ENCODE measurements around the gene PAGE4.
A peak's percentile ranks its signal among the peaks of the same experiment; 100 is the strongest.

Gene PAGE4, protein sequence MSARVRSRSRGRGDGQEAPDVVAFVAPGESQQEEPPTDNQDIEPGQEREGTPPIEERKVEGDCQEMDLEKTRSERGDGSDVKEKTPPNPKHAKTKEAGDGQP

DNA sequence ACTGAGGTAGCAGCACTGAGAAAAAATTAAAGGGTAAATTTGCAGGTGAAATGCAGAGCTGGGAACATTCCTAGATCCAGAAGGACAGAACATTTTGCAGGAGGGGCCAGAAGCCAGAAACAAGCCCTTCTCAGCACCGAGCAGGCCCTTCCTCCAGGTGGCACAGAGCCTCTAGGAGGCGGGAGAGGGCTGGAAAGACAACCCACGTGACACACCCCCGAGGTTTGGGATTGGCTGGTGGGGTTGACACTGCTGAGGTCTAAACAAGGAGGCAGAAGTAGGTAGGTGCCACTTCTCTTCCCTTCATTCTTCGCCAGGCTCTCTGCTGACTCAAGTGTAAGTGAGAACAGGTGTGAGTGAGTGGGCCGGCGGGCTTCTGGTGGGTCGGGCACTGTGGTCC lies at the start of gene PAGE4:
TSS of gene PAGE4 (plus strand) at position 288 of the 400 bp plus-strand sequence. CDS start 1,126 bp downstream, outside the sequence.
- no peak for DNase-seq

DNA sequence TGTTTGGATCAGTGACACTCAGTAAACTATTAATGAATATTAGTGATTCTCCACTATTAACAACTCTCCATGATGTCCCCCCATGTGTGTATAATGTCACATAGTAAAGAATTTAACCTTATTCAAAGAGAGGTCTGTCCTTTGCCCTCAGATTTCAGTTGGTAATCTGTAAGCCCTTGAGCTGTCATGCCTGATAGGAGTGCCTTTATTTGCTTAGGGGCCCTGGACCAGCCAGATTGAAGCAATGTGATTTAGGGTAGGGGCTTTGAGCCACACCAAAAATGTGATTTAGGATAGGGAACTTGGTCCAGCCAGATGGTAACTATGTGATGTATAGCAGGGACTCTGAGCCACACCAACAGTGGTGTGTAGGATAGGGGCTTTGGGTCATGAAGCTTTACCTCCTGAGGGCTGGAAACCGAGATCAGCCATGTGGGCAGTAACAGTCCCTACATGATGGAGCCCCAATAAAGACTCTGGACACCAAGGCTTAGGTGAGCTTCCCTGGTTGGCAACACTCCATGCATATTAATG lies 44.3 kb upstream of the PAGE4 start:
- DNase-seq: no peak

DNA sequence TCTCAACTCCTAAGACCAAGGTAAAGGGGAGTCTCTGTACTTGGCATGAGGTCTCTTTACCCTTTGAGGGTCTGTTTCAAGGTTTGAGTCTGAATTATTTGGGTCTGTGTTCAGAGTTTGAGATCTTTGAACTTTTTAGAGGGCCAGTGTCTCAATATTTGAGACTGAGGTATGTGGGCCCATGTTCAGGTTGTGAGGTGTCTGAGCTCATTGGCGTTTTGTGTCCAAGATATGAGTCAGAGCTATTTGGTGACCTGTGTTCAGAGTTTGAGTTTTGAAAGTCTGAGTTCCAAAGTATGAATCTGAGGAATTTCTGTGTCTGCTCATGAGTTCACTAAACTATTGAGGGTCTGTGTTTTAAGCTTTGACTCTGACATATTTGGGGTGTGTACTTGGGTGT lies 36.7 kb upstream of the PAGE4 start:
- no peak for DNase-seq

DNA sequence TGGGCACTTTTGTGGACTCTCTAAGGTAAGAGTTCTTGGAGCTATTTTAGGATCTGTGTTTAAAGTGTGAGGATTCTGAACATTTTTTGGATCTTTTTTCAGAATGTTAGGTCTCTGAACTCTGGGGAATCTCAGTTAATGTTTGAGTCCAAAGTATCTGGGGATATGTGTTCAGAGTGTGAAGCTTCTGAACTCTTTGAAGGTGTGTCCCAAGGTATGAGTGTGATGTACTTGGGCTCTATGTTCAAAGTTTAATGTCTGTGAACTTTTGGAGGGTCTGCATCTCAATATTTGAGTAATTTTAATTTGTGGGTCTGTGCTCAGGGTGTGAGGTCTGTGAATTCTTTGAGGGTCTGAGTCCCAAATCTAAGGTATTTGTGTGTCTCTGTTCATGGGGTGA lies 35.4 kb upstream of the PAGE4 start:
- DNase-seq: no peak

DNA sequence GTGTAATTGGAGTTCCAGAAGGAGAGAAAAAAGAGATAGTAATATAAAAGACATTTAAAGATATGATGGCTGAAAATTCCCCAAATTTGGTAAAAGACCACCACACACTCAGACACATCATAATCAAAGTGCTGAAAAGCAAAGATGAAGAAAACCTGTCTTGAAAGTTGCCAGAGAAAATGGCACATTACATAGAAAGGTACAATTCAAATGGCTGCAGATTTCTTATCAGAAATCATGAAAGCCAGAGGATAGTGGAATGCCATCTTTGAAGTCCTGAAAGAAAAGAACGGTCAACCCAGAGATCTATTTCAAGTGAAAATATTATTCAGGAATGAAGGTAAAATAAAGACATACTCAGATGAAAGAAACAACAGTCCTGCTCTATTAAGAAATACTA lies 29.3 kb upstream of the PAGE4 start:
- no peak for DNase-seq

DNA sequence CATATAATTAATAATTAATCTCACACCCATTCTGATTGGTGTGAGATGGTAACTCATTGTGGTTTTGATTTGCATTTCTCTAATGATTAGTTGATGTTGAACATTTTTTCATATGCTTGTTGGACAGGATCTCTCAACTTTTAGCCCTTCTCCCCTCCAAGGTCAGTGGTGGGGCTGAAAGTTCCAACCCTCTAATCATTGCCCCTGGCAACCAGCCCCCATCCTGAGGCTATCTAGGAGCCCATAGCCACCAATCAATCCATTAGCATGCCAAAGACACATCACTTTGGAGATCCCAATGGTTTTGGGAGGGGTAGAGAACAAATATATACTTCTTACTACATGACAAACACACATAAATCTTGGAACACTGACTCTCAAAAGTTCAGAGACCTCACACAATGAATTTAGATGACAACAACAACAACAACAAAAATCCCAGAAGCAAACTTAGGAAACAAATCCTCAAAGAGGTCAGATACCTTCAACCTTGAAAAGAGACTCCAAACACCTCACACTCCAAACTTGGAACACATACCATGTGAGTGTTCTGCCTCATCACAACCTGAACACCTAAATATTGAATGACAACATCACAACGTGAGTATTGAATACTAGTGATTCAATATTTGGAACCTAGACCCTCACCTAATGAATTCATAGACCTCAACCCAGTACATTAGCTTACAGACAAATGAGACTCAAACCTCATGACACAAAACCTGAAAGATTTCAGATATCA lies 19.0 kb upstream of the PAGE4 start:
- no peak for DNase-seq

DNA sequence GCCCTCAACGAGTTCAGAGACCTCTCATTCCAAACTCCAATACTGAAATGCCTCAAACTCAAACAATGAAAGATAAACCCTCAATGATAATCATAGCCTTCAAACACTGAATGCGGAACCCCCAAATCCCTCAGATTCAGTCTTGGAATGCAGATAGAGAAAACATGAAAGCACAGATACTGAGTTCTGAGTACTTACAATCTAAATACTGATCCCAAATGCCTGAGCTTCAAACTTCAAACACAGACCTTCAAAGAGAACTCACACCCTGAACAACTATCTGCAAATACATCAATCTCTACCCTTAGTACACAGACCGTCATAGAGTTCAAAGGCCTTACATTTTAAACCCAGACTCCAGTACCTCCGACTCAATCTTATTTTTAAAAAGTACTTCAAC lies 16.9 kb upstream of the PAGE4 start:
- no peak for DNase-seq

DNA sequence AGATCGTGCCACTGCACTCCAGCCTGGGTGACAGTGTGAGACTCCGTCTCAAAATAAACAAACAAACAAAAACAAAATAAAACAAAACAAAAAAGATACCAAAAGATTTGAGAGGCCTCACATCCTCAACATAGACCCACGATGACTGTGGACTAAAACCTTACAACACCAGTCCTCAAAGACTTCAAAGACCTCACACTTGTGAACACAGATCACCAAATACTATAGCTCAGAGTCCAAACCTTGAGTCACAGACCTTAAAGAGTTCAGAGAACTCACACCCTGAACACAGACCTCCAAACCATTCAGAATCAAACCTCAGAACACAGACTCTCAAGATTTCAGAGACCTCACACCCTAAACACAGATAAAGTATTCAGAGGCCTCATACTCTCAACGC lies 12.7 kb upstream of the PAGE4 start:
- DNase-seq: no peak

DNA sequence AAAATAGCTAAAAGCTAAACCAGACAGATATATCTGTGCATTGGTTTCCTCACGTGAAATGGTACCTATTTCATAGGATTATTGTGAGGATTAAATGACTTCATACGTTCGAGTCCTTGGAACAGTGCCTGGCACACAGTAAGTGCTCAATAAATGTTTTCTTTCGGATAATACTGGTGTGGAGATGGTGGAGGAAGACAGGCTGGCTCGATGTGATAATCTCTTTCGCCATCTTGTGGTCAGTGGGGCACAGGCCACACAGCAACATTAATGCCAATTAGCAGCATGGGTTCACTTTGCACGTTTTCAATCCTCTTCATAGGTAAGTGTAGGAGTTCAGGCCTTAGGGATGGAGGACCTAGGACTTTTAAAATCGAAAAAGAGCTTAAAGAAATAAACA lies 9.3 kb downstream of the PAGE4 start:
- no peak for DNase-seq

DNA sequence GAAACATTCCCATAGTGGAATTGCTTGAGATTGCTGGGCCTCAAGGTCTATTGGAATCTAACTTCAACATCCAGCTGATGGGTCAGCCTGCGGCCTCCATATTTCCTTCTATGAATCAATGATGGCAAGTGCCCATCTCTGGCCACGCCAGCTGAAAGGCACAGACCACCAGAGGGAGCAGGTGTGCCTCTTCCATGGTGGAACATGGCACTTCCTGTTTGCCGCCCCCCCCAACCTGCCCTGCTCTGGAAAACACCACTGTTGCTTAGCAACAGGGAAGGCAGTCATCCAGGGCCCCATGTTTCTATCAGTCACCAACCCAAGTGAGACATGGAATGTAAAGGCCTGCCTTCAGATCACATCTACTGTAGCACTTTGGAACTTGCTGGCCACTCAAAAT lies 11.6 kb downstream of the PAGE4 start:
- peak; percentile 44 for DNase-seq

DNA sequence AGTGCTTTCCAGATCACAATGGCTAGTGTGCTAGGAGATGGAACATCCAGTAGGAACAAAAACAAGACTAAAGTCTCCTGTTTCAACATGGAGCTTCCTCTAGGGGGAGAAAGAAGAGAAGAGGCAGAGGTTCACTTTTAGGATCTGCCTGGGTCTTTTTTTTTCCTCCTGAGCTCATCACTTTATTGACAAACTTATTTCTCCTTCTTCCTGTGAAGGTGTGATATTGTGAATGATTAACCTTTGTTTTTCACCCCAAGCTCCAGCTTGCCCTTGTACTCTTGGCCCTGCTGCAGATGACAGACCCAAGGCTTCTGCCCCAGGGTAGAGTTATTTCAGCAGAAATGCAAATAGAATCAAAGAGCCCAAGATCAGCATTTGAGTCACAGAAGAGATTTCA lies 13.5 kb downstream of the PAGE4 start:
- no peak for DNase-seq

DNA sequence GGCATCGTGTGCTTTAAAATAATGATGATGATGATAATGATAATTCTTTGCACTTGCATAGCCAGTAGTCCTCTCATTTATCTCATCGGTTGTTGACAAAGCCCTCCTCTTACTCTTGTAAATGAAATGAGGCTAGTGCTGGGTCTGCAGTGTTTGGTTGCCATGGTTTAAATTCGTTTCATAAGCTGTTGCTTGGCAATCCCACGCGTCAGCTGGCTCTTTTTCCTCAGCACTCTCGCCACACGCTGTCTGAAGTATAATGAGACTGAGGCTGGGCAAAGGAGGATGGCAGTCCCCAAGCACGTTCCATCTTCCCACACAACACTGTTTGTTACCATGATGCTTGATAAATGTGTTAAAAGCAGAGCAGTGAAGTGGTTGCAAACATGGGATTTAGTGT lies 15.5 kb downstream of the PAGE4 start:
- no peak for DNase-seq

DNA sequence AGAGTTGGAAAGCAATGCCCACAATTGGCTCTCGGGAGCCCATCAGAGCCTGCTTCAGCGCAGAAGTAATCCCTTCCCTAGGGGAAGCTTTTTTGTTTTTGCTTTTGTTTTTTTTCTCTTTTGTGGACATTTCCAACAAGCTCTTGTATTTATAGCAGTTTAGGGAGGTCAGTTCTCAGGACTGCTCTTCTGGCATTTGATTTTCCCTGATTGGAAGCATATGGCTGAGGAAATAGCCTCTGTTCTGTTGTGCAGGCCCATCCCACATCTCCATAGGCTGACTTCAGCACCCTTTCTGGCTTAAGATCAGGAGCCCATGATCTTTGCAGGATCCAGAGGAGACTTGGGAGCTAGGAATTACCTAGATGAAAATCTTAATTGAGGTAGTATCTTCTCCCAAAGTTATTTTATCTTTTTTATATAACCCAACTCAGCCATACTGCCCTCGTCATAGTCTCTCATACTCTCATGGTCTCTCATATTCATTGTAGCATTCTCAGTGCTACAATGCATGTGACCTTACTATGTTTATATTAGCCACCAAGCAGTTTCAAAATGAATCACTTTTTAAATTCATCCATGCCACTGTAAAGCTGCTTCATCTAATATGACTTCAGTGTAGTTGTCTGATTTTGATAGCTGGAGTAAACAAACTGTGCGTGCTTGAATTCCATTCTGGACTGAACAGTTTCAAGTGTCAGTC lies 16.7 kb downstream of the PAGE4 start:
- DNase-seq: no peak

DNA sequence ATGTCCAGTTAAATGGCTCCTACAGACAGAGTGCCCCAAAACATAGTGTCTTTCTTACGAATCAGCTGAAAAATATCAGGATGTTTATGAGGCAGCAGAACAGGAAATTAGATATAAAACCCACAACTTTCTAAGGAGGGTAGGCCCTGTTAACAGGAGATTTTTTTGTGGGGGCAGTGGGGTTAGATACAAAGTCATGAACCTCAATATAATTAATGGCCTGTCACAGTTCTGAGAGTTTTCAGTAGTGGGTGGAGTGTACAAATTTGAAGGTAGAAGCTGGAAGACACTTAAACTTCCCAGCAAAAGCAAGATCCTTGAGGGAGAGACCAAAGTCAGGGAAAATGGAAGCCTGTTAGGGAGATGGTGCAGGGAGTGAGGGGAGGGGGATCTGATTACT lies 17.4 kb downstream of the PAGE4 start:
- DNase-seq: no peak

DNA sequence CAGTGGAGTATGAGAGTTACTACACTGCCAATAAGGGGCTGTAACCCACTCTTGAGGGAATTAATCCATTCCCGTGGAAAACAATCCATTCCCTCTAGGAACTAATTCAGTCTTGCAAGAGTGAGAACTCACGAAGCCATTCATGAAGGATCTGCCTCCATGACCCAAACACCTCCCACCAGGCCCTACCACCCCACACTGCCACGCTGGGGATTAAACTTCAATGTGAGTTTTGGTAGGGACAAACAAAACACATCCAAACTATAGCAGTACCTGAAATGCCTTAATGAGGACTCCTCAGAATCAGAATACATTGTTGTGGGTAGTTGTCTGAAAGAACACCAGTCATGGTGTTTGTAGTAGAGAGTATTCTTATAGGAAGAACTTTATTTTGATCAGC lies 19.2 kb downstream of the PAGE4 start:
- DNase-seq: no peak

DNA sequence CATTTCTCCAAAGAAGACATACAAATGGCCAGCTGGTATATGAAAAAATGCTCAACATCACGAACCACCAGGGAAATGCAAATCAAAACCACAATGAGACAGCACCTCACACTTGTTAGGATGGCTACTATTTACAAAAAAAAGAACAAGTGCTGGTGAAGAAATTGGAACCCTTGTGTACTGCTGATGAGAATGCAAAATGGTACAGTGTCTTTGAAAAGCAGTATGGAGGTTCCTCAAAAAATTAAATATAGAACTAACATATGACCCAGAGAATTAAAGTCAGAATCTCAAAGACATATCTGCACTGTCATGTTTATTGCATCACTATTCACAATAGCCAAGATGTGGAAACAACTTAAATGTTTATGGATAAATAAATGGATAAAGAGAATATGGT lies 20.9 kb downstream of the PAGE4 start:
- DNase-seq: no peak

DNA sequence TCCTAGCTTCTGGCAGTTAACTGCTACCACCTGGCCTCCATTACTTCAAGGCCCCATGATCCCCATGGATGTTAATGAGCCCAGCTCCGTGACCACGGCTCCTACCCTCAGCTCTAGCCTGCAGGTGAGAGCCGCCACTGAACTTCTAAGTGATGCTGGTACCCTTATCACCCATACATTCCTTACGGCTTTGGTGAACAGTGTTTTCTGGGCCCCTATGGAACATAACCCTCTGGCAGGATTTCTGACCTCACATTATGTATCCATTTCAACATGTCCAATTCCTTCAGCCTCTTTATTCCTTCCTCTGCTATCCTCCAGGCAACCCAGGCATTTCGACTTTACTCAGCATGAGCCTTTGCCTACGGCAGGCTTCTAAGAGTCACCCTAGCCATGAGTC lies 24.6 kb downstream of the PAGE4 start:
- DNase-seq: no peak

DNA sequence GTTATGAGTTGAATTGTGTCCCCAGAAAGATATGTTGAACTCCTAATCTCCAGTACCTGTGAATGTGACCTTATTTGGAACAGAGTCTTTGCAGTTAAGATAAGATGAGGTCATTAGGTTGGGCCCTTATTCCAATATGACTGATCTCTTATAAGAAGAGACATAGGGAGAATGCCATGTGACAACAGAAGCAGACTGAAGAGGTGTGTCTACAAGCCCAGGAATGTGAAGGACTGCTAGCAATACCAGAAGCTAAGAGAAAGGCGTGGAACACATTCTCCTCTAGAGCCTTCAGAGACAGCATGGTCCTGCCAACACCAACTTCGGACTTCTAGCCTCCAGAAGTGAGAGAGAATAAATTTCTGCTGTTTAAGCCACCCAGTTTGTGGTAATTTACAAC lies 27.7 kb downstream of the PAGE4 start:
- DNase-seq: no peak

DNA sequence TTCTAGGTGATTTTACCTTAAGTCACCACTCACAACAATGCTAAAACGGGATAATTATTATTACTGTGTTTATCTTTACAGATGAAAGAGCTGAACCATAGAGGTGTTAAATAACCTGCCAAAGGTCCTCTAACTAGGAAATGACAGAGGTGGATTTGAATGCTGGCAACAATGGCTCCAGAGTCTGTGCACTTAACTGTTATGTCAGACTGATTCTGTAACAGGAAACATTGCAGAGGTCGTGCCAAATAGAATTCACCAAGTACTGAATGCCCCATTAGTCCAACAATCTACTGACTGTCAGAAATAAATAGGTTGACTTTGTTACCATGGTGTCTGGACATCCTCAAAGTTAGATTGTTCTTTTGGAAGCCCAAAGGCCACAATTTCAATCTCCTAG lies 29.2 kb downstream of the PAGE4 start:
- no peak for DNase-seq

DNA sequence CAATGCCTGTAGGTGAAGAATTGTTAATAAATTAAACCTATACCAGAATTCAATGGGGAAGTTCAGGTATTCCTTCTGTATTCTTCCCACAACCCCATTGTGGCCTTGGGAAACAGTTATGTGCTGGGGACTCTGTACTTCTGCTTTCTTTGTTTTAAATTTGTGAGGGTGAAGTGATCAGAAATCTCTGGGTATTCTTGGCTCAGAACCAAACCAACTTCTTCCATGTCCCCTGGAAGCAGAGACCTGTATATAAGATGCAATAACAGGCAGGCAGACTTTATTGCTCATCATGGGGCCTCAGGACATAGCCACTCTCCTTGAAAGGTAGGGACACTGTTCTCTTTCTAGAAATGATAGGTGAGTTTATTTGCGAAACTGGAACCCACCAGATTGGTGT lies 30.4 kb downstream of the PAGE4 start:
- no peak for DNase-seq

DNA sequence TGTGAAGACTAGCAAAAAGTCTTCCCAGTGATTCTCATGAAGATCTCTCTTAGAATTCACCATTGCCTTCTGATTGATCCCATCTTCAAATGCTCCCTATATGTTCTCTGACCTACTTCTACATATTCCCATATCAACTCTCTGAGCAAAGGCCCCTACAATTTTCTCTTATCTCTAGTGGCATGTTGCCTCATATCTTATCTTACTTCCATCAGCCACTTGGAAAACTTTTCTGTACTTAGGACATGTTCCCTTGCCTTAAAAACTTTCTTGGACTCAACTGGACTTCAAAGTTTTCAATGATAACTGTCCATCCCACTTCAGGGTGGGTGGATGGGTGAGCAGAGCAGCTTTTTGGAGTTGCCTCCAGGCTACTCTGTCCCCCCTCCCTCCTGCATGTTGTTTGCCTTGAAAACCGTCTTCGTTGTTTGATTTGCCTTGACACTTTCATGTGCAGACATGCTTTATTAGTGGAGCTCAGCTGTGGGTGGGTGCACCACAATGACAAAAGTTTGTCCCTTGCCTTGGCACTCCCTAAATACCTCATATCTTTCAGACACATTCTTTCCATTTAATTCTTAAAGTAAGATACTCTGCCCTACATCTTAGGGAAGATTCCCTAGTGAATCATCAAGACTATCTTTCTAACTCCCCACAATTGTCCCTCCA lies 31.9 kb downstream of the PAGE4 start:
- no peak for DNase-seq

DNA sequence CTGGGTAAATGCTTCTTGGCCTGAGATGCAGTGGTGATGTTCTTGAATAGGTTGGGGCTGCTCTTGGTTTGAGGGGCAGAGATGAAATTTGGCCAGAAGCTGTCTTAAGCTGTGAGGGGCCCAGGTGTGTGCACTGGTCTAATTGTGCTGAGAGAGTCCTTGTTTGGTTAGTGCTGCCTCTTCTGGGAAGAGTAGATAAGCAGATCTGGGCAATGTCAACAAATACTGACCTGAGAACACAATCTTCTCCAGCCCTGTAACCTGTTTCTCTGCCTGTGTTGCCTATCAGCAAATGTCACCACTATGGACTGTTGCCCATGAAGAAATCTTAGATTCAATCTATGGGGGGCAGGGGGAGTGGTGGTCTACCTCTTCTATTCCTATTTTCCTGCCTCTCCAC lies 33.0 kb downstream of the PAGE4 start:
- DNase-seq: no peak

DNA sequence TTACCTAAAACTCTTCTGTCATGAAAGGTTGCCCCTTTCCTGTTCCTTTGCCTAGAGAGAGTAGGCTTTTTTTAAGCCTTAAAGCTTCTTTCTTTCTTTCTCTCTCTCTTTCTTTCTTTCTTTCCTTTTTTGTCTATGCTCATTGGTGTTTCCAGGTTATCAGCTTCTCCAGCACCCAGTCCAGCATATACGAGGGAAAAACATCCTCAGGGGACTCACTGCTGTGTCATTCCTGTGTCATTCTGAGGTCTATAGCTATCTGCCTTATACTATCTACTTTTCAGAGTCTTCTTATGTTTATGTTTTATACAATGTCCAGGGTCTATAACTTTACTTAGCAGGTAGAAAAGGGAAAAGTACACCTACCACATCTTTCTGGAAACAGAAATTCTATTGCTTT lies 39.6 kb downstream of the PAGE4 start:
- no peak for DNase-seq

DNA sequence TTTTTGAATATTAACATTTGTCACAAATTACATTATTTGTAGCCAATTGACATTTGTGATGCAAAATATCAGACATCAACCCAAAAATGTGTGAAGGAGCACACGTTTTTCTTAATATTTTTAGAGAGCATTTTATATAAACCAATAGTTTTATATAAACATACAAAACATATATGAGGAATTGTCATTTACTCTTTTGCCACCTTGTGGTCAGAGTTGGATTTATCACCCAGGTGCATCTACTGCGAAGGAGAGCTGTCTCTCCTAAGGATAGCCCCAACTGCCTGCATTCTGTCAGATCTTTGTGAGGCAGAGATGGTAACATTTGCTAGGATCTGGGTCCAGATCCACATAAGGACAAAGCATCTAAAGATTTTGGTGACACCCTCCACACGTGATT lies 47.6 kb downstream of the PAGE4 start:
- no peak for DNase-seq

All from DMS 273 treated with DMSO at 0.1 percent for 48 hours (cell line).